Sciatic nerve (tissue), 2 donors: ENCODE measurements around the gene CIAO3. TPM values are rescaled to one million over a fixed set of nuclear protein-coding genes. Genes with fewer than 3 reads are reported as not detected.
"Not testable (repeated sequence)": the region's sequence is repeated elsewhere in the genome, so short reads cannot be mapped to it uniquely, and the experiment has no call there.

Experiments used
- ATAC-seq: fragments of 200-7000 bp; cut with Tn5 transposase; one replicate; pipeline ENCODE4 v1.9.1; 2020; ENCODE audit warnings: mild to moderate bottlenecking, moderate library complexity
- DNase-seq: peaks from one replicate; pipeline ENCODE4 v3.0.0-alpha.2; 2020; ENCODE audit warnings: low spot score
- intact Hi-C: fragments of 100-400 bp; cut with DNase I; formaldehyde crosslinking; loops from one replicate; pipeline ENCODE4 v1.14.2; 2022
- total RNA-seq: library from RNA; stranded (reverse); fragmentation: NEBNext Ultra II Directional; extraction: Animal tissue kit (Norgen Biotek cat#: 25700); gene quantifications from one replicate; pipeline ENCODE4 v1.2.1, GENCODE V29; 2021
- donor health status: DM: no; HTN: no; CAD: no.
- donor health status: DM: no; HTN: no; CAD: no.

CIAO3 gene
- total RNA-seq, 1 donor from 2014 or later = 26.9 TPM

GRCh38 chr16:777826-778225 lies 37.0 kb upstream of the CIAO3 start:
- no peak for ATAC-seq
- DNase-seq = no peak
- intact Hi-C loops = no loop called here

DNA sequence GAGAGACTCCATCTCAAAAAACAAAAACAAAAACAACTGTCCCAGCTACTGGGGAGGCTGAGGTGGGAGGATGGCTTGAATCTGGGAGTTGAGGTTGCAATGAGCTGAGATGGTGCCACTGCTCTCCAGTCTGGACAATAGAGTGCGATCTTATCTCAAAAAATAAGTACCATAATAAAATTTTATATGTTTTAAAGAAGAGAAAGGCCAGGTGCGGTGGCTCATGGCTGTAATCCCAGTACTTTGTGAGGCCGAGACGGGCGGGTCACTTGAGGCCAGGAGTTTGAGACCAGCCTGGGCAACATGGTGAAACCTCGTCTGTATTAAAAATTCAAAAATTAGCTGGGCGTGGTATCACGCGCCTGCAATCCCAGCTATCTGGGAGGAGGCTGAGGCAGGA lies 36.0 kb upstream of the CIAO3 start:
- ATAC-seq = no peak
- no peak for DNase-seq
- intact Hi-C loops = no loop called here

DNA sequence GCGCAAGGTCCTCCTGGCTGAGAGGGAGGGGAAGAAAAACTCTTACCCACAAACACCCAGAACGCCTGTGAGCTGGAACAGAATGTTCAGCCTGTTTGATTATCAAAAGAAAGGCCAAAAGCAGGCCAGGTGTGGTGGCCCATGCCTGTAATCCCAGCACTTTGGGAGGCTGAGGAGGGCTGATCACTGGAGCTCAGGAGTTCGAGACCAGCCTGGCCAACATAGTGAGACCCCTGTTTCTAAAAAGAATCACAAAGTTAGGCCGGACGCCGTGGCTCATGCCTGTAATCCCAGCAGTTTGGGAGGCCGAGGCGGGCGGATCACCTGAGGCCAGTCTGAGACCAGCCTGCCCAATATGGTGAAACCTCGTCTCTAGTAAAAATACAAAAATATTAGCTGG lies 35.5 kb upstream of the CIAO3 start:
- ATAC-seq, intact Hi-C loops, DNase-seq: not testable (repeated sequence)

- no peak for DNase-seq
- no peak for ATAC-seq
- intact Hi-C loops = no loop called here
Measured at GRCh38 chr16:775236-775796, 34.5 kb upstream of the CIAO3 start.

DNA sequence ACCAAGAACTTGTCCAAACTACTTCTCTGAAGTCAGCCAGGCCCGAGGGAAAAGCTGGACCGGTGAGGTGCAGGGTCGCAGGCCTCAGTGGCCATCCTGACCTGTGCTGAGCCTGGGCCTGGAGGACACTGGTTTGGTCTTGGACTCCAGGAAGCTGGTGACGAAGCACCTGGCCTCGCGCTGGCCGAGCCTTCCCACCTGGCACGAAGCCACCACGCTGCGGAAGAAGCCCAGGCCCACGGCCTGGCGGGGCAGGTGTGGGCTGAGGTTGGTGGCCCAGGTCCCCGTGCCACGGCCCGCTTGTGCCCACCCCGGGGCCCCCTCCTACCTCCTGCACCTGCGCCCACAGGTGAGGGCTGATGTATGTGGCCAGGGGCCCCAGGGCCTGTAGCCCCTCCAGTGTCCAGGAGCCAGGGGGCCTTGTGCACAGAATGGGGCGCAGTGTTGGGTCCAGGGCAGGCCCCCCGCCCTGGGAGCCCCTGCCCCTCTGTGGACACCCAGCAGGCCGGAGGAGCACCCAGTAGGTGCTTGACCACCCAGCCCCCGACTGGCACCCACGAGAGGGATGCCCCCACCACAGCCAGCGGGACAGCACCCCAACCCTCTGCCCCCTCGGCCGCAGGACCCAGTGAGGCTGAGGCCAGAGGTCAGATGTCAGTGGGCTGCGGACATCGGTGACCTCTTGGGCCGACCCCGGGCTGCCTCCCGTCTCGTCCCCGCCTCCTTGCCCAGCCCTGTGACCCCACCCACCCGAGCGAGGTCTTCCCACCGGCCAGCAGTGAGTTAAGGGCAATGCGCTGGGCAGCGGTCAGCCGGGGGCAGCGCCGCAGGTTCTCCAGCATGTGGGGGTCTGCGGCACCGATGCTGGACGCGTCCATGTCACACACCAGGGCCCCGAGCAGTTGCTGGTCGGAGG lies 33.5 kb upstream of the CIAO3 start:
- no peak for ATAC-seq
- intact Hi-C loops = no loop called here
- DNase-seq = no peak

DNA sequence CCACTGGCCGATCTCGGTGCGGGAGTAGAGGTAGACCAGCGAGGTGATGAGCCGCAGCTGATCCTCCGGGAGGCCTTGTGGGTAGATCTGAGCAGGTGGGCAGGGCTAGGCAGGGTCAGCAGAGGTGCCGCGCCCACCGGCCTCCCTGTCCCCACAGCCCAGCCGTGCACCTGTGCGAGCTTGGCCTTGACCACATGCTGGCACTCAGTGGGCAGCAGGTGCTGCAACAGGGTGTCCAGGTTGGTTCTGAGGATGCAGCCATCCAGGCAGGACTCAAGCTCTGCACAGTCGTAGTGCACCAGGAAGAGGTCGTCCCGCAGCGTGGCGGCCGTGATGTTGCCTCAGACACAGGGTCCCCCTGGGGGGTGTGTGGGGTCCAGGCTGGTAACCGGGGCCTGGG lies 32.2 kb upstream of the CIAO3 start:
- intact Hi-C loops = no loop called here
- no peak for DNase-seq

DNA sequence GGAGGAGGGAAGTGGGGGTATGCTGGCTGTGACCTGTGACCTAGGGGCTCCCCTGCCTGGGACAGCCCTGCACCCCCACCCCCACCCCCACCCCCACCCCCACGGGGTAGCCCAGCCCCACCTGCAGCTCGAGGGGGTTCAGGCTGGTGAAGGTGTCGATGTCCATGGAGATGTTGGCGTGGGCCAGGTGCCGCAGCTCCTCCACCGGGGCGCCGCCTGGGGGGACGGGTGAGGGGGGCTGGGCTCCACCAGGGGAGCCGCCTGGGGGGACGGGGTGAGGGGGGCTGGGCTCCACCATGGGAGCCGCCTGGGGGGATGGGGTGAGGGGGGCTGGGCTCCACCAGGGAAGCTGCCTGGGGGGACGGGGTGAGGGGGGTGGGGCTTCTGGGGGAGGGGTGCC lies 29.6 kb upstream of the CIAO3 start:
- ATAC-seq (no peak), DNase-seq (no peak)

More for the DNA sequence above, 32.2 kb upstream of the CIAO3 start:
- ATAC-seq = no peak

GRCh38 chr16:769934-770333 lies 29.1 kb upstream of the CIAO3 start:
- peak; percentile 15 for ATAC-seq

More for the DNA sequence above, 29.6 kb upstream of the CIAO3 start:
- intact Hi-C loops = no loop called here

GRCh38 chr16:769184-769784 lies 28.5 kb upstream of the CIAO3 start:
- intact Hi-C loops = no loop called here
- no peak for DNase-seq
- ATAC-seq = no peak

More at GRCh38 chr16:769934-770333, 29.1 kb upstream of the CIAO3 start:
- intact Hi-C loops = no loop called here
- DNase-seq = no peak

- ATAC-seq = no peak
- intact Hi-C loops = no loop called here
- no peak for DNase-seq
Measured at GRCh38 chr16:768428-768827, 27.6 kb upstream of the CIAO3 start.

- no peak for DNase-seq
- no peak for ATAC-seq
- intact Hi-C loops = no loop called here
Measured at GRCh38 chr16:767743-768235, 27.0 kb upstream of the CIAO3 start.

DNA sequence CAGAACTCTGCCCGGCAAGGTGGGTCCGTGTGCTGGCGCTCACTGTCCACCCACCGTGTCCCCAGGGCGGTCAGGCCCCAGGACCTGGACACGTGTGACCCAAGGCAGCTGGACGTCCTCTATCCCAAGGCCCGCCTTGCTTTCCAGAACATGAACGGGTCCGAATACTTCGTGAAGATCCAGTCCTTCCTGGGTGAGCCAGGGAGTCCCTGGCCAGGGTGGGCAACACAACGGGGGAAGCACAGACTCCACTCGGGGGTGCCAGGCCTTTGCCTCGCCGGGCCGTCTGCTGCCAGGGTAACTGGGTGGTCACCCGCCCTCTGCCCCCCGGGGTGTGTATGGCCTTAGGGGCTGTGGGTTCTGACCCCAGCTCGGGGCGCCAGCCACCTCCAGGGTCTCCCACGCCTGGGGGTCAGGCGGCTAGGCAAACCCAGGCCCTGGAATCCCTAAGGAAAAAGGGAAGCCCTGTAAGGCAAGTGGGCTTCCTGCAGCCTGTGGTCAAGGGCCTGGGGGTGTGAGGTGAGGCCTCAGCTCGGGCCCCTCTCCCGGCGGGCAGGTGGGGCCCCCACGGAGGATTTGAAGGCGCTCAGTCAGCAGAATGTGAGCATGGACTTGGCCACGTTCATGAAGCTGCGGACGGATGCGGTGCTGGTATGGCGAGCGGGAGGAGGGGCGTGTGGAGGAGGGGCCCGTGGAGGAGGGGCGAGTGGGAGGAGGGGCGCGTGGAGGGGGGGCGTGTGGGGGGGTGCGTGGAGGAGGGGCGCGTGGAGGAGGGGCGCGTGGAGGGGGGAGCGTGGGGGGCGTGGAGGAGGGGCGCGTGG lies 26.2 kb upstream of the CIAO3 start:
- ATAC-seq (no peak), DNase-seq (no peak)
- intact Hi-C loops = no loop called here

GRCh38 chr16:766008-766819 lies 25.4 kb upstream of the CIAO3 start:
- no peak for ATAC-seq
- no peak for DNase-seq
- intact Hi-C loops = no loop called here

- intact Hi-C loops = no loop called here
- ATAC-seq (no peak), DNase-seq (no peak)
Measured at GRCh38 chr16:765488-765865, 24.7 kb upstream of the CIAO3 start.

- ATAC-seq (no peak), DNase-seq (no peak)
- intact Hi-C loops = no loop called here
Measured at GRCh38 chr16:764848-765487, 24.2 kb upstream of the CIAO3 start.

DNA sequence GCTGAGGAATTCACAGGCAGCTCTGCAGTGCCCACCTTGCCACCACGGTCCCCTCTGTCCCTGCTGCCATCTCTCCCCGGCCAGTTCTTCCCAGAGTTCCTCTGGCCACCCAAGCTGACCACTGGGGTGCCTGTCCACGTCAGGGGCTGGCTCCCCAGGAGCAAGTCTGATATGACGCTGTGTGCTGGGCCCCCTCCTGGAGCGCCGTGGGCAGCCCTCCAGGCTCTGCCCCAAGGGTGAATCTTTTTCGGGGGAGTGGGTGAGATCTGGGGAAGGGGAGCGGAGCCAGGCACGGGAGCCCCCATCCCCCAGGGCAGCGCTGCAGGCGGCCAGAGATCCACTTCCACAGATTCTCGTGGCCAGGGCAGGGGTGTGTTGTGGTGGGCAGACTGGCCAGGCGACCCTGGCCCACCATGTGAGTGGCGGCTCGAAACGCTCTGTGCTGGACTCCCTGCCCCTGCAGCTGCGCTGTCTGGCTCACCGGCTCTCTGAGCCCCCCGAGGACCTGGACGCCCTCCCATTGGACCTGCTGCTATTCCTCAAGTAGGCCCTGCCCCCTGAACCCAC lies 23.5 kb upstream of the CIAO3 start:
- DNase-seq (no peak), ATAC-seq (no peak)
- intact Hi-C loops = no loop called here

DNA sequence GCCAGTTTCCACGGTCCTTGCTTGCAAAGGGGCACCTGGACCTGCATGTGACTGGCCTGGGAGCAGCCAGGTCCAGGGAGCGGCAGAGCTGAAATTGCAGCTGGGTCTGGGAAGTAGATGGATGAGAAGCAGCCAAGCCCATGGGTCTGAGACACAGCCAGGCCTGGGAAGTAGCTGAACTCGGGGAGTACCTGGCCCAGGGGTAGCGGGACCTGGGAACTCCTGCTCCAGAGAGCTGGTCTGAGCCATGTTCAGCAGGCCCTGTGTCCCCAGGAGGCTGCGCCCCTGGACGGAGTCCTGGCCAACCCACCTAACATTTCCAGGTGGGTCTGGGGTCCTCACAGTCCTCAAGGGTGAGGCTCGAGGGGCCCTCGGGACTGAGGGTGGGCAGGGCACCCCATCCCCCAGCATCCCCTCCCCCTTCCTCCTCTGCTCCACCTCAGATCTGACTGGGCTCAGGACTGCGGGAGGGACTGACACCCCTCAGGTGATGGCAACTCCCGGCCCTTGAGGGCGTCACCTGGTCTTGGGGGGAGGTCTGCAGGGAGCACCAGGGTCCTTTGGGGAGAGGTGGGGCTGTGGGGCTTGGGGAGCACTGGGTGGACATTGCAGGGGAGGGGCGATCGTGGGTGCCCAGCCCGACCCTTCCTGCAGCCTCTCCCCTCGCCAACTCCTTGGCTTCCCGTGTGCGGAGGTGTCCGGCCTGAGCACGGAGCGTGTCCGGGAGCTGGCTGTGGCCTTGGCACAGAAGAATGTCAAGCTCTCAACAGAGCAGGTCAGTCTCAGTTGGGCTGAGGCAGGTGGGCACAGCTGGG lies 22.8 kb upstream of the CIAO3 start:
- ATAC-seq = no peak
- DNase-seq = no peak
- intact Hi-C loops = no loop called here
